Subcutaneous adipose tissue (tissue), 4 donors: ENCODE measurements around the gene ANKRD40CL. TPM values are rescaled to one million over a fixed set of nuclear protein-coding genes. Genes with fewer than 3 reads are reported as not detected.

Experiments
- small RNA-seq: library from RNA; depleted of rRNA; stranded (forward); fragments of <200 nt; gene quantifications from one replicate; pipeline ENCODE3, GENCODE V24; 2016
- total RNA-seq, 4 donors: library from RNA; depleted of rRNA; stranded (reverse); fragments of >200 nt; gene quantifications; one replicate each; pipeline ENCODE4 v1.1.0, GENCODE V29; 2016
- TF ChIP-seq, protein P1 (sequence below): fragments of 450-650 bp; IDR thresholded peaks from one replicate; pipeline ENCODE4 v1.5.1; 2016; ENCODE audit warnings: low read depth, mild to moderate bottlenecking, control low read depth, antibody characterized with exemption, moderate library complexity

The ANKRD40CL gene
- total RNA-seq, 4 donors from 2014 or later: not detected

DNA sequence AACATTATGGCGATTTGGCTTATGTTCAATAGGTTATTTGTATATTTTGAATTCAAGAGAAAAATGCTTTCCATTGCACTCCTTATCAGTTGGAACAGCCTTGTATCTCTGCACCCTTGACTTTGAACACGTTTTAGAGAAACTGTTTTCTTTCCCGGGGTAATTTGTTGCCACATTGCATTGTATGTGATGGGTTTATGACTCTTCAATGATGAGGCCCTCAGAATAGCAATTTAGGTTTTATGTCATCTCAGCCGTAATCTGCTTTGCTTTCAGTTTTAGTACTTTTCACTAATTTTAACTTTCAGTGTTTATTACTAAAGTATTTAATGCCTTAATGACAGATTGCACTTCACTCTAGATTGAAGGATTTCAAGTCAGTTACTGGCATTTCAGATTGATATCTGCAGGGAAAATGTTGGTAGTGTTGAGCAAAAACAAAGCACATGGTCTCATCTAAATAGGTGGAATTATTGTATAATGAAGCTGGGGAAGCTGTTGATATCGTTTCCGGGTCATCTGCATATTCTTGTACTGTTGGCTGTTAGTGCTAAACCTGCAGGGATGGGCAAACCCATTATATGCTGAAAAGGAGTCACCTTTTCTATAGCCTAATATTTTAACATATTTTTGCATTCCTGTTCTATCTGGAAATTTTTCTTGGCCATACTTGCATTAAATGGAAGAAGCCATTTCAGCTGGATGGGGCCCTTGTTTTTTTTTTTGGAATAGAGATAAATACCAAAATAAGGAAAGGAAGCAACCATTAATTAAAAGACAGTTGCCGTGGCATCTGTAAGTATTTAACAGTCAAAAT lies 45.9 kb downstream of the ANKRD40CL start:
- TF ChIP-seq, protein P1, sequence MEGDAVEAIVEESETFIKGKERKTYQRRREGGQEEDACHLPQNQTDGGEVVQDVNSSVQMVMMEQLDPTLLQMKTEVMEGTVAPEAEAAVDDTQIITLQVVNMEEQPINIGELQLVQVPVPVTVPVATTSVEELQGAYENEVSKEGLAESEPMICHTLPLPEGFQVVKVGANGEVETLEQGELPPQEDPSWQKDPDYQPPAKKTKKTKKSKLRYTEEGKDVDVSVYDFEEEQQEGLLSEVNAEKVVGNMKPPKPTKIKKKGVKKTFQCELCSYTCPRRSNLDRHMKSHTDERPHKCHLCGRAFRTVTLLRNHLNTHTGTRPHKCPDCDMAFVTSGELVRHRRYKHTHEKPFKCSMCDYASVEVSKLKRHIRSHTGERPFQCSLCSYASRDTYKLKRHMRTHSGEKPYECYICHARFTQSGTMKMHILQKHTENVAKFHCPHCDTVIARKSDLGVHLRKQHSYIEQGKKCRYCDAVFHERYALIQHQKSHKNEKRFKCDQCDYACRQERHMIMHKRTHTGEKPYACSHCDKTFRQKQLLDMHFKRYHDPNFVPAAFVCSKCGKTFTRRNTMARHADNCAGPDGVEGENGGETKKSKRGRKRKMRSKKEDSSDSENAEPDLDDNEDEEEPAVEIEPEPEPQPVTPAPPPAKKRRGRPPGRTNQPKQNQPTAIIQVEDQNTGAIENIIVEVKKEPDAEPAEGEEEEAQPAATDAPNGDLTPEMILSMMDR: no peak

DNA sequence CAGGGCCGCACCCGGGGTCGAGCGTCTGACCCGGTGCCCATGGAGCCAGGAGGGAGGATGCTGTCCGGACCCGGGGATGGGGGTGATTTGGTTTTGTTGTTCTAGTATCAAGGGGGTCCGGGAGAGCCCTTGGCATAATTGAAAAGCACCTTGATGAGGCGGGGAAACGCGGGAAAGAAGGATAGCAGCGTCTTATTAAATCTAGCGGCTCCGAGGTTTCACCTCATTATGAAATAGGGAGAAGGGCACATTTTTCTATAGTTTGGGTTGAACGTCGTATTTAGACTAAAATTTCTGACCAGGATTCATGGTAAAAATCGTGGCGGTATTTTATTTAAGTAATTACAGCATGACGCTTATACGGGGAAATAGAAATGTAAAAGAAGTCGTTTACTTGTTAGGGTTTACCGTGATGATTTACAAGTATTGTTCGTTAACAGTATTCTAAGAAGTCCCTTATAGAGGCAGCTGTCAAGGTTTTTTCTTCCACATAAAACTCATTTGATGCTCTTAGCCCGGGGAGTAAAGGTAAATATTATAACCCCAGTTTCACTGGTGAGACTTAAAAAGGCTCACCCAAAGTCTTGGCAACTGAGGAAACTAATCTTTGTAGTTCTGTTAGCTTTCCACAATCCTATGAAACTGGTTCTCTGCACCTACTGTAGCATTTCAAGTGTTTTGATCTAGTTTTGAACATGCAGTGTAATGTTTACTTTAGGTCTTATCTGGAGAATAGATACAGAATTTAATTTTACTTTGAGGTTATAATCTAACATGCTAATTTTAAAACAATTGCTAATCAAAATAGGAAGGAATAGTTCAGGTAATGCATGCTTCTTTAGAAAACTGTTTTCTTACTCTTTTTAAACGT lies 47.2 kb downstream of the ANKRD40CL start:
- TF ChIP-seq, protein P1: no peak

DNA sequence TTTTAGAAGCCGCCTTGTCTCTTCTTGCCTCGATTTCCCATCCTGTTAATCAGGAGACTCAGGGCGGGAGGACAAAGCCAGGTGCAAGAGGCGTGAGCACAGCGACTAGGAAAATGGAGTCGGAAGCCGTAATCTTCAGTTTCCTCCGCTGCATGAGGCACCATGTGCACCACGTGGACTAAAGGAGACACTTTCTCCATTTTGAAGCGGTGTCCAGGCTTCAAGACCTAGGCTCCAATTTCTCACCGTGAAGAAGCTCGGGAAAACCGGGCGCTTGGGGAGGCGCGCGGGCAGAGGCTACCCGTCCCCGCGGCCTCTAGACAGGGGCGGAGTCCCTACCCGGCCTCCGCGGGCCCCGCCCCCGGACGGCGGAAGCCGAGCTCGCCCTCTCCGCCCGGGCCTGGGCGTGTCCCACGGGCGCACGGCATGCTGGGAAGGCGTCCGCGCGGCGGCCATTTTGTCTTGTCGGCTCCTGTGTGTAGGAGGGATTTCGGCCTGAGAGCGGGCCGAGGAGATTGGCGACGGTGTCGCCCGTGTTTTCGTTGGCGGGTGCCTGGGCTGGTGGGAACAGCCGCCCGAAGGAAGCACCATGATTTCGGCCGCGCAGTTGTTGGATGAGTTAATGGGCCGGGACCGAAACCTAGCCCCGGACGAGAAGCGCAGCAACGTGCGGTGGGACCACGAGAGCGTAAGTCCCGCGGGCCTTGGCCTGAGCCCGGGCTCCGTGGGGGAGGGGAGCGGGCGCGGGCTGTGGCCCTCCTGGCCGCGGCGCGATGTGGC lies 48.0 kb downstream of the ANKRD40CL start, which contains the start of gene LUC7L3:
TSS of gene LUC7L3 (plus strand) at position 460 of the 780 bp plus-strand sequence. CDS start at position 590, 130 bp downstream.
- TF ChIP-seq, protein P1: no peak

DNA sequence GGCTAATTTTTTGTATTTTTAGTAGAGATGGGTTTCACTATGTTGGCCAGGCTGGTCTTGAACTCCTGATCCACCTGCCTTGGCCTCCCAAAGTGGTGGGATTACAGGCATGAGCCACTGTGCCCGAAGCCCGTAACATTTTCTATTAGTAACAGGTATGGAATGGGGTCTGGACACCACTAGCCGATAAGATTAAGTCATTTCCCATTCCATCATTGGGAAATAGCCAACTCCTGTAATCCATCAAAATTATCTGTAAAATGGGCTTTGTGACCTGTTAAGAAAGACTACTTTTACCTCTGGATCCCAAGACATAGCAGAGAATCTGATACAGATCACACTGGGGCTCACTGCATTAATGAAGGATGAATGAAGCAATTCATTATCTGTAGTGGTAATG lies 51.8 kb downstream of the ANKRD40CL start:
- TF ChIP-seq, protein P1: no peak

DNA sequence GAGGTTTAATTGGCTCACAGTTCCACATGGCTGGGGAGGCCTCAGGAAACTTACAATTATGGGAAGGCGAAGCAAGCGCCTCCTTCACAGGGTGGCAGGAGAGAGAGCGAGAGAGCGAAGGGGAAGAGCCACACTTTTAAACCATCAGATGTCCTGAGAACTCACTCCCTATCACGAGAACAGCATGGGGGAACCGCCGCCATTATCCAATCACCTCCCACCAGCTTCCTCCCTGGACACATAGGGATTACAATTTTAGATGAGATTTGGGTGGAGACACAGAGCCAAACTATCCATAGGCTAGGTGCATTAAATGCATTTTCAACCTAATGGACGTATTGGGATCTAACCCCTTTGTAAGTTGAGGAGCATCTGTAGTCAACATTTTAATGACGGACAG lies 54.7 kb downstream of the ANKRD40CL start:
- TF ChIP-seq, protein P1: no peak

Small RNA genes within 50 kb of the gene (small RNA-seq; reads per million reads assigned to genes)
- gene AC005921.1: not detected
- gene MIR8059: not detected

Other genes starting within 250 kb of the ANKRD40CL start
- gene EPN3, start 234.8 kb downstream of the ANKRD40CL start, total RNA-seq: not detected
- gene SPATA20, start 220.3 kb downstream of the ANKRD40CL start, total RNA-seq: 10 to 100 TPM; 24.5 to 64.0 (median 48.9) TPM
- gene CACNA1G, start 206.8 kb downstream of the ANKRD40CL start, total RNA-seq: under 1 TPM in 2 of 4 donors, not detected in 2; 0.17 to 0.44 TPM
- 10 to 100 TPM; 12.2 to 23.1 (median 15.5) TPM for gene ABCC3, start 132.6 kb downstream of the ANKRD40CL start, total RNA-seq
- 100 to 1,000 TPM in 1 of 4 donors, 10 to 100 TPM in 3; 44.9 to 122 (median 80.4) TPM for gene ANKRD40, start 59.6 kb downstream of the ANKRD40CL start, total RNA-seq
- 100 to 1,000 TPM in 1 of 4 donors, 10 to 100 TPM in 3; 79.9 to 101 (median 82.2) TPM for gene LUC7L3, start 47.9 kb downstream of the ANKRD40CL start, total RNA-seq
- gene WFIKKN2, start 68.1 kb upstream of the ANKRD40CL start, total RNA-seq: under 1 TPM in 1 of 4 donors, not detected in 3; 0.16 TPM
- 10 to 100 TPM; 19.5 to 67.2 (median 24.5) TPM for gene TOB1, start 98.8 kb upstream of the ANKRD40CL start, total RNA-seq